Adrenal gland (tissue), 12 donors: ENCODE data around the gene TRMT2A. TPM values are rescaled to one million over a fixed set of nuclear protein-coding genes. Genes with fewer than 3 reads are reported as not detected.

Source experiments
- DNase-seq, 7 donors: peaks; one replicate each; pipeline ENCODE4 v3.0.0-alpha.2; 2019 to 2020
- H3K27ac ChIP-seq, 5 donors: fragments of 200-600 bp; sonication (generic) in 4 of 5; 1 replicate in 3 of 5; 2 replicates in 2 of 5; pipeline versions ENCODE4 v1.5.1 to v1.8.0; 2016 to 2020; ENCODE audit warnings: mild to moderate bottlenecking in 1 of 5
- H3K27me3 ChIP-seq: fragments of 200-600 bp; 2 replicates; pipeline ENCODE4 v1.8.0; 2021
- H3K36me3 ChIP-seq, 2 donors: fragments of 200-600 bp; replicated peaks in 1 of 2; 1 replicate in 1 of 2; 2 replicates in 1 of 2; pipeline versions ENCODE4 v1.5.1 to v1.8.0; 2018 to 2022
- H3K4me1 ChIP-seq, 2 donors: fragments of 200-600 bp; replicated peaks in 1 of 2; 1 replicate in 1 of 2; 2 replicates in 1 of 2; pipeline versions ENCODE4 v1.5.1 to v1.8.0; 2018 to 2021
- H3K4me3 ChIP-seq, 4 donors: fragments of 200-600 bp; sonication (generic) in 3 of 4; one replicate each; pipeline ENCODE4 v1.5.1; 2016 to 2018
- H3K9me3 ChIP-seq, 3 donors: fragments of 200-600 bp; sonication (generic) in 1 of 3; replicated peaks in 1 of 3; 1 replicate in 2 of 3; 2 replicates in 1 of 3; pipeline versions ENCODE4 v1.5.1 to v1.8.0; 2016 to 2021
- POLR2A ChIP-seq, 2 donors: fragments of 450-650 bp; IDR thresholded peaks; one replicate each; pipeline ENCODE4 v1.6.1; 2017; ENCODE audit warnings: antibody characterized with exemption in 2 of 2, mild to moderate bottlenecking in 2 of 2, moderate library complexity in 1 of 2
- WGBS, 4 donors: extraction: QIAGEN DNeasy Blood & Tissue Kit in 2 of 4; methylation state at CpG; one replicate each; pipeline versions ENCODE4 v1.1.5 to v1.1.7; 2013 to 2017; 5-methylcytosine and 5-hydroxymethylcytosine counted together
- intact Hi-C, 2 donors: fragments of 100-400 bp; cut with DNase I; formaldehyde crosslinking; loops; one replicate each; pipeline versions ENCODE4 v1.14.1 to v1.15.0; 2022 to 2023
- polyA plus RNA-seq, 3 donors: library from polyadenylated mRNA; stranded (reverse); fragments of 200-250 nt in 2 of 3; fragments of 350-450 nt in 1 of 3; fragmentation: Illumina TruSeq in 1 of 3; extraction: RNeasy Lipid Tissue Mini Kit (QIAGEN cat#74804) in 1 of 3; gene quantifications; one replicate each; pipeline ENCODE4 v1.2.3, GENCODE V29; 2013 to 2014
- total RNA-seq, 9 donors: library from RNA; depleted of rRNA in 4 of 9; stranded (reverse); fragments of >200 nt in 4 of 9; fragments of 120-200 nt in 1 of 9; fragmentation: NEBNext Ultra II Directional in 1 of 9; extraction: Animal tissue kit (Norgen Biotek cat#: 25700) in 1 of 9; gene quantifications; one replicate each; pipeline versions ENCODE4 v1.1.0 to v1.2.4, GENCODE V29; 2013 to 2023
- TF ChIP-seq, protein P1 (sequence below), 6 experiments: fragments of 450-650 bp in 4 of 6; fragments of 200-600 bp in 2 of 6; sonication (generic) in 1 of 6; IDR thresholded peaks; 1 replicate in 5 of 6; 2 replicates in 1 of 6; pipeline versions ENCODE4 v1.5.1 to v1.8.0; 2016 to 2021; ENCODE audit warnings: antibody characterized with exemption in 6 of 6, mild to moderate bottlenecking in 2 of 6, moderate library complexity in 1 of 6
- donor health status: healthy with polysubstance abuse.
- donor health status: Bipolar disorder and iron deficiency.
- donor health status: DM: yes; HTN: yes; CAD: no.
- donor health status: DM: no; HTN: no; CAD: no.
- donor health status: DM: no; HTN: no; CAD: no.
- donor health status: DM: yes; HTN: yes; CAD: no.

Gene TRMT2A
- total and polyA plus RNA-seq, 12 donors, result 22.4 to 283 (median 66.8) TPM

- no peak for TF ChIP-seq POLR2A (IDR thresholded peaks at IDR 0.05)
- H3K36me3 ChIP-seq, result peaks cover 0 to 88% of the 10 kb centered on the region in 2 donors
- intact Hi-C loops, result loop anchor here in 1 of 2 donors (2.0 kb wide), 1 partner anchor 37 kb away; no protein-coding TSS in a partner anchor
Observed at GRCh38 chr22:20107951-20108756, 8.9 kb downstream of the TRMT2A start.

DNA sequence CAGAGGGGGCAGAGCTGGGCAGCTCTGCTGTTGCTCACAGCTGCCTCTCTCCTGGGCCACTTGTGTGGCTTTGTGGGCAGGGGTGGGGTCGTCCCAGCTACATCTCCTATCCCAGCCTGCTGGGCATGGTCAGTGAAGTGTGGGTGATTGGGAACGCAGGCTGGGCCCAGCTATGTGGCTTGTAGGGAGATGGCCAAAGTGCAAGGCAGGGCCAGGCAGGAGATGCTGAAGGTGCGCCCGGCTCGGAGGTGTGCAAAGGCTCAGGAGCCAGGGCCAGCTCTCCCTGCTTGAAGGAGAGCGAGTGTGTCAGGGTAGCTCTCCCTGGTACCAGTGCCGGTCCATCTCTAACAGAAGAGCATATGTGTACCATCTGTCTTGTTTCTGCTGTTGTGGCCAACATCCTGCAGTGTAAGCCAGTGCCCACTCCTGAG, 9.5 kb downstream of the TRMT2A start:
- no peak for TF ChIP-seq POLR2A (IDR thresholded peaks at IDR 0.05)
- Histone ChIP-seq H3K4me3 (no peak overlapping the region), H3K27me3 (no peaks in the 10 kb centered on the region), H3K27ac (no peak overlapping the region), H3K9me3 (no peaks in the 10 kb centered on the region), H3K36me3 (peaks cover 0 to 88% of the 10 kb centered on the region in 2 donors), H3K4me1 (no peaks in the 10 kb centered on the region)
- 90 to 100% (median 93%) methylated on average over 6 to 7 of the region's 7 CpGs for WGBS, 4 donors
- intact Hi-C loops, result loop anchor here in 1 of 2 donors (2.0 kb wide), 1 partner anchor 37 kb away; no protein-coding TSS in a partner anchor
- no peak for DNase-seq

More at GRCh38 chr22:20107951-20108756, 8.9 kb downstream of the TRMT2A start:
- no peak overlapping the region for H3K27ac ChIP-seq
- H3K4me1 ChIP-seq, result no peaks in the 10 kb centered on the region
- H3K9me3 ChIP-seq, result no peaks in the 10 kb centered on the region
- H3K4me3 ChIP-seq, result no peak overlapping the region
- no peak for DNase-seq
- no peaks in the 10 kb centered on the region for H3K27me3 ChIP-seq
- WGBS, 4 donors, result 86 to 87% (median 87%) methylated on average over 3 to 13 of the region's 13 CpGs

DNA sequence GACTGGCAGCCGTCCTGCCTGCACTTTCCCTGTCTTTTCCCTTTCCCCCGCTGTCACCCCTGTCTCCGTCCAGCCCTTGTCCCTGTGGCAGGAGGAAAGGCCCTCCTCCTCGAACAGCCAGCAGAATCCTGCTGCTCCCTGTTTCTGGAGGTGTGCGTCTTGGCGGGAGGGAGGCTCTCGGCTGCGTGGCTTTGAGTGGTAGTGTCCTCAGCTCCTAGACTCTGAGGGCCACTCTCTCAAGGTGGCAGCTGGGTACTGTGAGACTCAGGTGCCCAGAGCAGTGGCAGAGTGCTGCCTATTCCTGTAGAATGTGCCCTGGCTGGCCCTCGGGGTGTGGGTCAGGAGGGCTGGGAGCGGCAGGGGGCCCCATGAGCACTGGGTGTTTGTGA, 10.2 kb downstream of the TRMT2A start:
- TF ChIP-seq, protein P1, sequence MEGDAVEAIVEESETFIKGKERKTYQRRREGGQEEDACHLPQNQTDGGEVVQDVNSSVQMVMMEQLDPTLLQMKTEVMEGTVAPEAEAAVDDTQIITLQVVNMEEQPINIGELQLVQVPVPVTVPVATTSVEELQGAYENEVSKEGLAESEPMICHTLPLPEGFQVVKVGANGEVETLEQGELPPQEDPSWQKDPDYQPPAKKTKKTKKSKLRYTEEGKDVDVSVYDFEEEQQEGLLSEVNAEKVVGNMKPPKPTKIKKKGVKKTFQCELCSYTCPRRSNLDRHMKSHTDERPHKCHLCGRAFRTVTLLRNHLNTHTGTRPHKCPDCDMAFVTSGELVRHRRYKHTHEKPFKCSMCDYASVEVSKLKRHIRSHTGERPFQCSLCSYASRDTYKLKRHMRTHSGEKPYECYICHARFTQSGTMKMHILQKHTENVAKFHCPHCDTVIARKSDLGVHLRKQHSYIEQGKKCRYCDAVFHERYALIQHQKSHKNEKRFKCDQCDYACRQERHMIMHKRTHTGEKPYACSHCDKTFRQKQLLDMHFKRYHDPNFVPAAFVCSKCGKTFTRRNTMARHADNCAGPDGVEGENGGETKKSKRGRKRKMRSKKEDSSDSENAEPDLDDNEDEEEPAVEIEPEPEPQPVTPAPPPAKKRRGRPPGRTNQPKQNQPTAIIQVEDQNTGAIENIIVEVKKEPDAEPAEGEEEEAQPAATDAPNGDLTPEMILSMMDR (IDR thresholded peaks at IDR 0.05), result no peak
- TF ChIP-seq POLR2A (IDR thresholded peaks at IDR 0.05), result no peak
- H3K4me3 ChIP-seq, result no peak overlapping the region
- H3K9me3 ChIP-seq, result no peaks in the 10 kb centered on the region
- 90 to 96% (median 93%) methylated on average over 8 to 10 of the region's 10 CpGs for WGBS, 4 donors
- H3K27ac ChIP-seq, result no peak overlapping the region
- intact Hi-C loops, result loop anchor here in 1 of 2 donors (2.0 kb wide), 1 partner anchor 36 kb away; no protein-coding TSS in a partner anchor
- no peaks in the 10 kb centered on the region for H3K4me1 ChIP-seq
- H3K36me3 ChIP-seq, result peaks cover 0 to 88% of the 10 kb centered on the region in 2 donors
- DNase-seq, result no peak
- H3K27me3 ChIP-seq, result no peaks in the 10 kb centered on the region

GRCh38 chr22:20106205-20106848, 10.7 kb downstream of the TRMT2A start:
- no peak for DNase-seq
- H3K27me3 ChIP-seq, result no peaks in the 10 kb centered on the region
- no peak overlapping the region for H3K4me3 ChIP-seq
- no peak overlapping the region for H3K27ac ChIP-seq
- H3K36me3 ChIP-seq, result peaks cover 0 to 90% of the 10 kb centered on the region in 2 donors
- TF ChIP-seq POLR2A (IDR thresholded peaks at IDR 0.05), result no peak
- TF ChIP-seq, protein P1 (IDR thresholded peaks at IDR 0.05), result no peak
- no peaks in the 10 kb centered on the region for H3K4me1 ChIP-seq
- intact Hi-C loops, result loop anchor here in 1 of 2 donors (2.0 kb wide), 1 partner anchor 36 kb away; no protein-coding TSS in a partner anchor
- WGBS, 4 donors, result 86 to 96% (median 90%) methylated on average over 8 to 20 of the region's 20 CpGs
- no peaks in the 10 kb centered on the region for H3K9me3 ChIP-seq
